ENCODE results near the gene DGCR6L.
"Not testable (repeated sequence)": the region's sequence is repeated elsewhere in the genome, so short reads cannot be mapped to it uniquely, and the experiment has no call there.

- TF ChIP-seq SP1 (CRISPR knock-in tag; conservative IDR thresholded peaks at IDR 0.05); FOXJ3 (CRISPR knock-in tag; IDR thresholded peaks at IDR 0.05; ENCODE audit: borderline replicate concordance); MAX (CRISPR knock-in tag; IDR thresholded peaks at IDR 0.05); CTCF (IDR thresholded peaks at IDR 0.05): not testable (repeated sequence)
These were observed 30.4 kb downstream of the DGCR6L start for GRCh38 chr22:20289182-20290044.

Measured in WTC11 (cell line).